Mesenteric fat pad (tissue), 1 donor: ENCODE measurements around the gene SIM2. TPM values are rescaled to one million over a fixed set of nuclear protein-coding genes. Genes with fewer than 3 reads are reported as not detected.

Source experiments
- DNase-seq: peaks from one replicate; pipeline ENCODE4 v3.0.0-alpha.2; 2020; ENCODE audit warnings: low spot score
- total RNA-seq: library from RNA; stranded (reverse); fragmentation: NEBNext Ultra II Directional; extraction: Animal tissue kit (Norgen Biotek cat#: 25700); gene quantifications from one replicate; pipeline ENCODE4 v1.2.1, GENCODE V29; 2021
- donor health status: DM: yes; HTN: yes; CAD: no.

Gene SIM2
- total RNA-seq, 1 donor from 2014 or later = not detected

DNA sequence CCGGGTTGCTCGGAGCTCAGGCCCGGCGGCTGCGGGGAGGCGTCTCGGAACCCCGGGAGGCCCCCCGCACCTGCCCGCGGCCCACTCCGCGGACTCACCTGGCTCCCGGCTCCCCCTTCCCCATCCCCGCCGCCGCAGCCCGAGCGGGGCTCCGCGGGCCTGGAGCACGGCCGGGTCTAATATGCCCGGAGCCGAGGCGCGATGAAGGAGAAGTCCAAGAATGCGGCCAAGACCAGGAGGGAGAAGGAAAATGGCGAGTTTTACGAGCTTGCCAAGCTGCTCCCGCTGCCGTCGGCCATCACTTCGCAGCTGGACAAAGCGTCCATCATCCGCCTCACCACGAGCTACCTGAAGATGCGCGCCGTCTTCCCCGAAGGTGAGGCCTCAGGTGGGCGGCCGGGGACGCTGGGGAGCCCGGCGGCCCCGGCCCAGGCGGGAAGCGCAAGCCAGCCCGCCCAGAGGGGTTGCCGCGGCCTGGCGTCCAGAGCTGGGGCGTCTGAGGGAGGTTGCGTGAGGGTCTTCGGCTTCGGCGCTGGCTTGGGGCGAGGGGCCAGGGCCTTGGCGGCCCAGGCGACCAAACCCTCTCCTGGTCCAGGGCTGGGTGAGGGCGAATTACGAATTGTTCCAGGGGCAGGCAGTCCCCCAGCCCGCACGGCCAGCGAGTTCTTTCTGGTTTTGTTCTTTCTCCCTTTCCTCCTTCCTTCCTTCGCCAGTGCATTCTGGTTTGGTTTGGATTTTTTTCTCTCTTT, 805 bp downstream of the SIM2 start:
- peak; percentile 81 for DNase-seq

DNA sequence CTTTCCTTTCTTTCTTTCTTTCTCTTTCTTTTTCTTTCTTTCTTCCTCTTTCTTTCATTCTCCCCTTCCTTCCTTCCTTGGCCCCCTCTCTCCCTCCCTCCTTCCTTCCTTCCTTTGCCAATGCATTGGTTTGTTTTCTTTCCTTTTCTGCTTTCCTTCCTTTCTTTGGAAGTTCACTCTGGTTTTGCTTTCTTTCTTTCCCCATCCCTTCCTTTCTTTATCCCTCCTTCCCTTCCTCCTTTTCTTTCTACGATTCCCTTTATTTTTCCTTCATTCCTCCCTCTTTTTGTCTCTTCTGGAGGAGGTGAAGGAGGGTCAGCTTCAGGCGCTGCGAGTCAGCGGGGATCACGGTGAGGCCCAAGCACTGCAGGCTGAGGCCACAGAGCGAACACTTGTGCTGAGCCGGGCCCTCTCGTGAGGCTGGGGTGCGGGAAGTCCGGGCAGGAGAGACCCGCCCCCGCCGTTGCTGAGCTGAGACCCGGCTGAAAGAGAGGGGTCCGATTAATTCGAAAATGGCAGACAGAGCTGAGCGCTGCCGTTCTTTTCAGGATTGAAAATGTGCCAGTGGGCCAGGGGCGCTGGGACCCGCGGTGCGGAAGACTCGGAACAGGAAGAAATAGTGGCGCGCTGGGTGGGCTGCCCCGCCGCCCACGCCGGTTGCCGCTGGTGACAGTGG, 1.5 kb downstream of the SIM2 start:
- peak; percentile 81 for DNase-seq

DNA sequence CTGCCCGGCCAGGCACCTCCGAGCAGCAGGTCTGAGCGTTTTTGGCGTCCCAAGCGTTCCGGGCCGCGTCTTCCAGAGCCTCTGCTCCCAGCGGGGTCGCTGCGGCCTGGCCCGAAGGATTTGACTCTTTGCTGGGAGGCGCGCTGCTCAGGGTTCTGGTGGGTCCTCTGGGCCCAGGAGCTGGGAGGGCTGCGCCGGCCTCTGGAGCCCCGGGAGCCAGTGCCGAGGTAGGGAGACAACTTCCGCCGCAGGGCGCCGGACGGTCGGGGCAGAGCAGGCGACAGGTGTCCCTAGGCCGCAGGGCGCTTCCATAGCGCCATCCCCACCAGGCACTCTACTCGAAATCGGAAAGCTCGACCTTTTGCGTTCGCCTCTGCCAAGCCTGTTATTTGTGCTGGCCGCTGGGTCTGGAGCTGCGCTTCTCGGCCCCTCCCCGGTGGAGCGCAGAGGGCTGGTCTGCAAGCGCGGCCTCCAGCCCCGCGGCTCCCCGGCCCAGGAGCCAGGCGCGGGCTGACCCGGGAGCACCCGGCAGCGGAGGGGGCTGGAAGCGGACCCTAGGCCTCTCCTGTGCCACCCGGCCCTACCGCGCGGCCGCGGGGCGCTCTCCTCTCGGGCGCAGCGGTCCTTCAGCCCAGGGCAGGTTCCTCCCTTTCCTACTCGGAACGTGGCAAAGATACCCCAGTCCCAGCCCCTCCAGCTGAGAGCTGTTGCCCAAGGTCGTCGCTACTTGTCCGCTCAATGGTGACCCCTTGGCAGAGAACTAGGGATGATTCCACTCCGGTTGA, 2.2 kb downstream of the SIM2 start:
- DNase-seq = peak; percentile 83

DNA sequence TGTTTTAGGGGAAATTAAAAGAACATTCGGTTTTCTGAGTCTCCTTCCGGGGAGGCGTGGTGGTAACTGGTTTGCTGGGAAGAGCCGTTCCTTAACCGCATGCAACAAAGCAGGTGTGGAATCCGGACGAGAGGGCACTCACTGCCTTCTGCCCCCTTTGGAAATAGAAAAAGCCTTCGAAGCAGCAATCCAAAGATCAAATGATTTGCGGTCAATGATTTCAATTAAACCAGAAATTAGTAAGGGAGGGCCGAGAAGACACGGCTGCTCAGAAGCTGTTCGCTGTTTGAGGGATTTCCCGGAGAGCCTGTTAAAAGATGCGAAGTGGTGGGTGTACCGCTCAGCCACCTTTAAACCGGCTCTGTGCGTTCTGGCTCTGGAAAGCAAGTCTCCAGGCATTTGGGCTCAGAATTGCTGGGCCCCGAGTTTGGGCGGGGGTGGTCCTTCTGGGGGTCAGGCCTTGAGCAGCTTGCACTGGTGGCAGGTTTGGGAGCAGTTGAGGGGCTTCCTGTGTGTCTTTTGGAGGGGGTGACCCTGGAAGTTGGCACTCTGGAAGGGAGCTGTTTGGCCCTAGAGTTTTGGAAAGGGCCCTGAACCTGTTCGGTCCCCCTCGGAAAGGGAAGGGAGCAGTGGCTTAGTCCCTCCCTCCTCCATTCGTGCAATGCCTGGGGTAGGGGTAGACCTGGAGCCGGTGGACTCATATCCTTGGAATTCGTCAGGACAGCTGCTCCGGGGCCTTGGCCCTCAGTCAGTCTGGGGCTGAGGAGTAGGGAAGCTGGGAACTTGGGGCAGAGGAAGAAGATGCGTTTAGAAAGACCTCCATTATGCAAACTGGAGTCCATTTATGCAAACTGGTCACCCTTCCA, 3.1 kb downstream of the SIM2 start:
- no peak for DNase-seq

DNA sequence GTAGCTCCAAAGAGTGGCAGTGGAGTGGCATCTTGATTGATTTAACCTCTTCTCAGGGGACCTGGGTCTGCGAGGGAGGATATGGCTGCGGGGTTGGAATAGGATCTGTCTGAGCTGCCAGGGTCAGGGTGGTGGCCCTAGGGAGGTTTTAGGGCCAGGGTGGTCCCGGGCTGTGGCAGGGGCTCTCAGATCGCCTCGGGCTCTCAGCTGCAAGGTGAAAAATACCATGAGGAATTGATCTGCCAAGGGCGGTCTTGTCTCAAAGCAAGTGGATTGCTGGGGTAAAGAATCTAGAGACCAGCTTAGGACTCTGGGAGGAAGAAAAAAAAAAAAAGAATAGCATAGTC, 3.7 kb downstream of the SIM2 start:
- no peak for DNase-seq

DNA sequence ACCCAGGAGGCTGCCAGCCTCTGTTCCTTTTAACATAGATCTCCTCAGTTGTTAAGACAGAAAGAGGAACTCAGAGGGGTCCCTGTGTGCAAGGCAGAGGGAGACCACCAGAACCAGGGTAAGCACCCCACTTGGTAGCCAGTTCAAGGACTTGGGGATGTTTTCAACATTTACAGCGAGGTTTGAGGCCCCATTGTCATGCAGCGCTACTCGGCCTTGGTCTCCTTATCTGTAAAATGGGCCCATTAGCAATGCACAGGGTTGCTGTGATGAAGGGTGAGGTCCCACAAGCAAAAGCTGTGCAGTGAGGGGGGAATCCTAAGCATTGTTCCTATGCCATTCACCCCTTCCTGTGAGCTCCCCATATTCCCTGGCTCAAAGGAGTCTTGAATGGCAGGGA, 4.2 kb downstream of the SIM2 start:
- DNase-seq = no peak

DNA sequence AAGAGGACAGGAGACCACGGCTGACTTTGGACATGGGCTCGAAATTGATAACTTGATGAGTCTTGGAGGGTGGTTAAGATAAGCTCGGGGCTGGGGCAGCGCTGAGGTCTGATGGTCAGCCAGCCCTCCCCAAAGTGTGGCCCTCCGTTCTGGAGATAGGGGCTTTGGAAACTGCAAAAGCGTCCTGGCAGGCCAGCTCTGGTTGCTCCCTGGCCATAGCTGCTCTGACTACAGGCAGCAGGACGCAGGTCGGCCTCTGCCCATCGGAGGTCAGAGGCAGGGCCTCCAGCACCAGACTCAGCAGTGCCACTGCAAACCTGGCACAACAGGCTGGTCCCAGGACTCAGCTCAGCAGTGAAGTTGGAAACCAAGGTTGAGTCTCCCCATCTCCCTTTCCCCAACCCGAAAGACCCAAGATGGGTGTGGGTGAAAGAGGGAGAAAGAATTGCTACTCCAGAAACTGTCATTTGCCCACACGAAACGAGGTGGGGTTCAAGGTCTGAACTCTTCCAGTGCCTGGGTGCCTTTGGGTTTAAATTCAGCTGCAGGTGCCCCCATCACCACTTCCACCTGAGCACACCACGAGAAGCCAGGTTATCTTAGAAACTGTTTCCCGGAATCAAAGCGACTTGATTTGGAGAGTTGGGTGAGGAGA, 4.8 kb downstream of the SIM2 start:
- DNase-seq = no peak

DNA sequence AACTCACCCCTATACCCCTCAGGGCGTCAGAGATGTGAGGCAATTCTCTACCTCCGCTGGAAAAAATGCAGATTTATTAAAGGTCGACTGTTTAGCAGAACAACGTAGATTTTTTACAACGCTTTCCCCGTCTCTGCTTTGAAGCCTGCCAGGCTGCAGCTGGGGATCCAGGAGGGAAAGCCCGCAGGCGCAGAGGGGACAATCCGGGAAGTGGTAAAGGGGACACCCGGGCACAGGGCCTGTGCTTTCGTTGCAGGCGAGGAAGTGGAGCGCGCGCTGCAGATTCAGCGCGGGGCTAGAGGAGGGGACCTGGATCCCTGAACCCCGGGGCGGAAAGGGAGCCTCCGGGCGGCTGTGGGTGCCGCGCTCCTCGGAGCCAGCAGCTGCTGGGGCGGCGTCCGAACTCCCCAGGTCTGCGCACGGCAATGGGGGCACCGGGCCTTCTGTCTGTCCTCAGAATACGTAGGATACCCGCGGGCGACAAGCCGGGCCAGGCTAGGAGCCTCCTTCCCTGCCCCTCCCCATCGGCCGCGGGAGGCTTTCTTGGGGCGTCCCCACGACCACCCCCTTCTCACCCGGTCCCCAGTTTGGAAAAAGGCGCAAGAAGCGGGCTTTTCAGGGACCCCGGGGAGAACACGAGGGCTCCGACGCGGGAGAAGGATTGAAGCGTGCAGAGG, 5.5 kb downstream of the SIM2 start:
- DNase-seq = peak; percentile 85

DNA sequence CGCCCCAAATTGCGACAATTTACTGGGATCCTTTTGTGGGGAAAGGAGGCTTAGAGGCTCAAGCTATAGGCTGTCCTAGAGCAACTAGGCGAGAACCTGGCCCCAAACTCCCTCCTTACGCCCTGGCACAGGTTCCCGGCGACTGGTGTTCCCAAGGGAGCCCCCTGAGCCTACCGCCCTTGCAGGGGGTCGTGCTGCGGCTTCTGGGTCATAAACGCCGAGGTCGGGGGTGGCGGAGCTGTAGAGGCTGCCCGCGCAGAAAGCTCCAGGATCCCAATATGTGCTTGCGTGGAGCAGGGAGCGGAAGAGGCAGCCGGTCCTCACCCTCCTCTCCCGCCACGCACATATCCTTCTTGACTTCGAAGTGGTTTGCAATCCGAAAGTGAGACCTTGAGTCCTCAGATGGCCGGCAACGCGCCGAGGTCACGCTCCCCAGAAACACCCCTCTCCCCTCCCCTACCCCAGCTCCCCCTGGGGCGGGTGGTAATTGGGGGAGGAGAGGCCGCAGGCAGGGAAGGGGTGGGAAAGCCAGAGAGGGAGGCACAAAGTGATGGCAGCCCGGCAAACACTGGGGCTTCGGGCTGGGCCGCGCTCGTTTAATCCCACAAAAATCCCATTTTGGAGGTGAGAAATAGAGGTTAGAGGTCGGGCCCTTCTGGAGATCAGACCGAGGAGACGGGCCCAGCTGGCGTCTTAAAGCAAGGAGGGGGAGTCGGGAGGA, 6.2 kb downstream of the SIM2 start:
- peak; percentile 80 for DNase-seq

DNA sequence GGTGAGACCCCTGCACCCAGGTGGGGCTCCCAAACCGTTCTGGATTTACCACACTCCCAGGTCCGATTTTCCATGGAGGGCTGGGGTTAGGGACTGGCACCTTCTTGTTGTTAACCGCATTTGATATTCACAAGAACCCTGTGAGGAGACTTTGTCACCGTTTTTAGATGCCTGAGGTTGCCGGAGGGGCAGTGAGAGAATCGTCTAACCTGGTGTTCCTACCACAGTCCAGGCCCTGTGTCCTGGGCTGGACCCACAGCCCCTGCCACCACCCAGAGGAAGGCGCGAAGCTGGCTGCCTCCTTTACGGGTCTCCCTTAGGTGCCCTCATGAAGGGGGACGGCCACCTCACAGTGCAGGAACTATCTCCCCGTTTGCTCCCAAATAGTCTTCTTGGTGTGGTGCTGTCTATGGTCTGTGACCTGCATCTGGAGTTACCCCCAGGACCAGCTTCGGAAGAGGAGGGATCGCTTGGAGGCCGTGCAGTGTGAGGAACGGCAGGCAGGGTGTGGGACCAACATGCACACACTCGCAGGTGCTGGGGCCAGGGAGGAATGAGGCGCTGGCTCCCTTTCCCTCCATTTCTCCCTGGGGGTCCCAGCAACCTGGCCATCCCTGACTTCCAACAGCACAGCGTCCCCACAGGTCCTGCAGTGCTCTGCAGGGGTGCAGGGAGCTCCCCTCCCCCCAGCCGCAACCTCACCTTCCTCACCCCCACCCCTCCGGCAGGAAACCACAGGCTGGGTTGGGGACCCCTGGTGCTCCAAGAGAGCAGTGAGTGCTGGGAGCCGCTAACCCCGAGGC, 7.0 kb downstream of the SIM2 start:
- no peak for DNase-seq

DNA sequence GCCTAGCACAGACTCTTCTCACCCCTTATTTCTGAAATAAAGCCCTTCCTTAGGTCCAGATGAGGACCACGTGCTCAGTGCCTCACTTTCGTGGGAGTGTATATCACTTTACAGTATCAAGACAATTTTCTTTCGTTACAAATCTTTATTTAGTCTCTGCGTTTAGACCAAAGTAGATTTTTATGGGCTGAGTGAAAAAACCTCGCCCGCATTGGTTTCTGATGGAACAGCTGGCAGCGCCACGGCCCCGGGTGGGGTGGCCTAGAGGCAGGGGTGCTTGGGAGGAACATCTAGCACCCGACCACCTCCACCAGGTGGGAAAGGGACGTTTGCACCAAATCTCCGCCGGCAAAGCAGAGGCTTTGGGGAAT, 7.6 kb downstream of the SIM2 start:
- DNase-seq = peak; percentile 68

DNA sequence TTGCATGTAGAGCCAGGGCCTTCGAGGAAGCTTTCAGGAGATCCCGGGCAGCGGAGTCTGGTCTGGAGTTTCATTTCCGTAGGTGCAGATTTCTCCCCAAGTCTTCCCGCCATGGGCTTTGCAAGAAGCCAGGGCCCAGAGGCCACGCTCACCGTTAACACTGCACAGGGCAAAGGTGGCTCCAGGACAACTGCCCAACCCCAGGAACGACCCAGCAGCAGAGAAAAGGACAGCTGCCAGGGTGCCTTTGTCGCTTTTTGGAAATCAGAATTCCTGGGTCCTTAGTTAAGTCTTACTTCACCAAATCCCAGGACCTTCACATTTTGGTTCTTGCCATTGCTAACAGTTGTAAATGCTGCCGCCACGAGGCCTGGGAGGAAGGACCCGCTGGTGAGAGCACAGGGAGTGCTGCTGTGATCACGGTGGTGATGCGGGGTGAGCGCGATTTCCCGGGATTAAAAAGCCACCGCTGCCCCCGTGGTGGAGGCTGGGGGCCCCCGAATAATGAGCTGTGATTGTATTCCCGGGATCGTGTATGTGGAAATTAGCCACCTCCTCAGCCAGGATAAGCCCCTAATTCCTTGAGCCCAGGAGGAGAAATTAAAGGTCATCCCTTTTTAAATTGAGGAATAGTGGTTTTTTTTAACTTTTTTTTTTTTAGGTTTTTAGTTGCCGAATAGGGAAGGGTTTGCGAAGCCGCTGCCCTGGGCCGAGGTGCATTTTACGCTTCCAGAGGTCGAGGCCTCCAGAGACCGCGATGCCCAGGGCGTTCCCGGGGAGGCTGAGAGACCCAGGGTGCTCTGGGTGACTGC, 8.2 kb downstream of the SIM2 start:
- DNase-seq = peak; percentile 84

DNA sequence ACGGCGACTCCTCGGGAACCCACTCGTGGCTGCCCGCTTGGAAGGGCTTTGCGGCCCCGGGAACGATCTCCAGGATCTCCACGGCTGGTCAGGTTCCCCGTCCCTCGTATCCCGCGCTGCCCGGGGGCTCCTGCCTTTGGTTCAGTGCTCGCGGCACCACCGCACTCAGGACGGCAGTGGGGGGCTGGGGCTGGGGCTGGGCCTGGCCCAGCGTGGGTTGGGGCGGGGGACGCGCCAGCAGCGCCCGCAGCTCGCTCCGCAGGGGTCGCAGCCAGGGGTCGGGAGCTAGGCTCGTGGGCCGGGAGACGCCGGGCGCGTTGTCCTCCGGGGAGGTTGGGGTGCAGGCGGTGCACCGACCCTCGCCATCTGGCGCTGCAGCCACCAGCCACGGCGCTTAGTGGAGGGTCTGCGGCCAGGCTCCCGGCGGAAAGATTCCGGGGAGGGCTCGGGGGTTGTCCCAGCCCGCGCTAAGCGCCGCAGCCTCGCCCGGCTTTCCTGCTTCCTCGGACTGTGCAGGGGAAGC, 8.9 kb downstream of the SIM2 start:
- peak; percentile 76 for DNase-seq

DNA sequence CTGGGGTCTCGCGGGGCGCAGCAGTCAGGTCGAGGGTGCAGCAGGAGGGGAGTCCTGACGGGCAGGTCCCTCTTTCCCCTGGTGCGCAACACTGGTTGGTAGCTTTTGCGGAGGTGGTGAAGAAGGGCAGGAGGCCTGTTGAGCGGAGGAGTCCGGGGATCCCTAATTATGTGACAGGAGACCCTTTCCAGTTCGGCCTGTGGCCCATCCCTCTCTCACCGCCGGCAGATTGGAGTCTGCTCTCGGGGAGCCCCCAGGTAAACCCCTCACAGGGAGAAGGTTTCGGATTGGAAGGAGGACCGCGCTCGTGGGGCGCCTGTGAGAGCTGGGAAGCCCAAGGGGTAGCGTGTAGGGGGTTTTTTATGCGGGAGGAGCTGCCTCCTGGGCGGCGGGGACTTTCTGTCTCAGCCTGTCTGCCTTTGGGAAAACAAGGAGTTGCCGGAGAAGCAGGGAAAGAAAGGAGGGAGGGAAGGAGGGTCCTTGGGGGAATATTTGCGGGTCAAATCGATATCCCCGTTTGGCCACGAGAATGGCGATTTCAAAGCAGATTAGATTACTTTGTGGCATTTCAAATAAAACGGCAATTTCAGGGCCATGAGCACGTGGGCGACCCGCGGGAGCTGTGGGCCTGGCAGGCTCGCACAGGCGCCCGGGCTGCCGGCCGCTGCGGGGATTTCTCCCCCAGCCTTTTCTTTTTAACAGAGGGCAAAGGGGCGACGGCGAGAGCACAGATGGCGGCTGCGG, 9.5 kb downstream of the SIM2 start:
- peak; percentile 86 for DNase-seq

DNA sequence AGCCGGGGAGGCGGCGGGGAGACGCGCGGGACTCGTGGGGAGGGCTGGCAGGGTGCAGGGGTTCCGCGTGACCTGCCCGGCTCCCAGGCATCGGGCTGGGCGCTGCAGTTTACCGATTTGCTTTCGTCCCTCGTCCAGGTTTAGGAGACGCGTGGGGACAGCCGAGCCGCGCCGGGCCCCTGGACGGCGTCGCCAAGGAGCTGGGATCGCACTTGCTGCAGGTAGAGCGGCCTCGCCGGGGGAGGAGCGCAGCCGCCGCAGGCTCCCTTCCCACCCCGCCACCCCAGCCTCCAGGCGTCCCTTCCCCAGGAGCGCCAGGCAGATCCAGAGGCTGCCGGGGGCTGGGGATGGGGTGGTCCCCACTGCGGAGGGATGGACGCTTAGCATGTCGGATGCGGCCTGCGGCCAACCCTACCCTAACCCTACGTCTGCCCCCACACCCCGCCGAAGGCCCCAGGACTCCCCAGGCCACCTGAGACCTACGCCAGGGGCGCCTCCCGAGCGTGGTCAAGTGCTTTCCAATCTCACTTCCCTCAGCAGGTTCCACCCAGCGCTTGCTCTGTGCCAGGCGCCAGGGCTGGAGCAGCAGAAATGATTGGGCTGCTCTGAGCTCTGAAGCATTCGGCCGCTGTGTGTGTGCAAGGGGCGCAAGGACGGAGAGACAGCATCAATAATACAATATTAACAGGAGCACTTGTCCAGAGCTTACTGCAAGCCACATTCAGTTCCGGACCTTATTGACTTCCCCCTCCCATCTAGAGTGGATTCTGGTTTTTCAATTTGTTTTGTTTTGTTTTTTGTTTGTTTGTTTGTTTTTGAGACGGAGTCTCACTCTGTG, 10.3 kb downstream of the SIM2 start:
- DNase-seq = peak; percentile 84
